ENCODE data around the gene OSBP2.
A peak's percentile ranks its signal among the peaks of the same experiment; 100 is the strongest.

The OSBP2 gene

GRCh38 chr22:30920407-30920806, 225.7 kb downstream of the OSBP2 start:
- DNase-seq: no peak

DNA sequence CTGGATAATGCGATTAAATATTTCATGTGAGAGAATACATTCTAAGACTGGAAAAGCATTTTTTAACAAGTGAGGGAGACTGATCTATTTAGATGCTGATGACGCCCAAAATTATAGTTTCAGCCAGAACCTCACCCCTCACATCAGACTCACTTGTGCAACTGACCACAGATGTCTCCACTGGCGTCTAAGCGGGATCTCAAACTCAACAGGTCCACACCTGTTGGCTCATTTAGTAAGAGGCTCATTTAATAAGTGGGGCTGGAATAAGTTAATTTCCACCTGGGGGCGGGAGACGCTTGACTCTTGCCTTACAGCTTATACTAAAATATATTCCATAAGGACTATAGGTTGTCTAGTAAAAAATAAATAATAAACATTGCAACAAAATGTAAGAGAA, 226.4 kb downstream of the OSBP2 start:
- no peak for DNase-seq

DNA sequence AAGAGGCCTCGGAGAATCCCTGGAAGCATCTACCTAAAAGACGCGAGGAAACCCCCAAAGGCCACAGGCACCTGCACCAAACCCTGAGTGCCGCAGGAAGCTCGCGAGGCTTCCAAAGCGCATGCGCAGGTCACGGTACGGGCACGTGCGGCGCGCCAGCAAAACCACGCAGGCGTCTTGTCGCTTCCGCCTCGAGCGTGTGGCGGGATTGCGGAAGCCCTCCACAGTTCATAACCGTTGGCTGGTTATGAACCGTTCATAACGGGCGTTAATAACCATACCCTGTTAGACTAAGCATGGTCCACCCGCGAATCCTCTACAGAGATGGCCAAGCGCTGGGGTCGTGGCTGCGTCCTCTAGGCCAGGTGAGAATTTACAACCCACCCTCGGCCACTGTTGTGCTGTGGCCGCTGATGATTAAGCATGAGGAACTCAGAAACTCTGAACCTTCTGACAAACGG, 227.5 kb downstream of the OSBP2 start:
- peak; percentile 70 for DNase-seq

DNA sequence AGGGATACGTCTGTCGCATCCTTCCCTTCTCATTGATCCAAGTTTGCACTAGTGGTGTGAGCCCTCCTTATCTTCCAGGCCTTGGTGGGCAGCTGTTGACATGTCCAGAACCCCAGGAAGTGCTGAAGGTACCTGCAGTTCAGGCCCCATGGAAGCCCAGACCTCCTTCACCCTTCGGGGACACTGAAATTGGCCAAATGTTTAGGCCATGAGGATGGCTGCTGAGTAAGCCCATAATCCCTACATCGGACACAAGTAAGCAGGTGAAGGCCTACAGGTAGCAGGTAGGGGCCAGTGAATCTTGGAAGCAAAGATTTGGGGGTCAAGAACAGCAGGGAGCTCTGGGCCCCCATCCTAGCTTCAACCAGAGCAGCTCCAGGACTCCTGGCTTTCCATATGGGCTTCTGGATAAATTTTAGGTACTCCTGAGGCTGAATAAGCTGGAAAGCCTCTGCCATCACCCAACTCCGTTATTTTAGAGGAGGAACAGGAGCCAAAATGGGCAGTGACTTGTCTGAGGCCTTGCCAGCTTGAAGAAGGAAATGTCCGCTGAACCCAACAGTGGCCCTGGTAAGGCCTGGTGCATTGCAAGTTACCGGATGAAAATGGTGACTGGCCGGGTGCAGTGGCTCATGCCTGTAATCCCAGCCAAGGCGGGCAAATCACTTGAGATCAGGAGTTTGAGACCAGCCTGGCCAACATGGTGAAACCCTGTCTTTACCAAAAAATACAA, 228.7 kb downstream of the OSBP2 start:
- no peak for DNase-seq

- no peak for DNase-seq
Measured at GRCh38 chr22:30925667-30926066, 231.0 kb downstream of the OSBP2 start.

DNA sequence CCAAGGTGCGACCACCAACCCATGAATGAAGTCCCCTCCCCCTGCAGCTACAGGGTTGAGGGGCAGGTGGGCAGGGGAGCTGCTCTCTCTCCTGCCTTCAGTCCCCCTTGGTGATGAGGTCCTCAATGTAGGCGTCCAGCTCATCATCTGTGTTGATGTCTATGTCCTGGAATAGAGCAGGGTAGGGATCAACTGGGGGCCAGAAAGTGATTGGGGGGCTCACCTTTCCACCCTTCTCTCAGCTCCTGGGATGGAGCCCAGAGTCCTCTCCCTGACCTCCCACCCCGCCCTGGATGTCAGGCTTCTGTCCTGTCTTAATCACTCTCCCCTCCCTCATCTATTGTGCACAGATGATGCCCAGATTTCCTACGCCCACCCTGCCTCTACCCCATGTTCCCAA, 232.0 kb downstream of the OSBP2 start:
- DNase-seq: no peak

DNA sequence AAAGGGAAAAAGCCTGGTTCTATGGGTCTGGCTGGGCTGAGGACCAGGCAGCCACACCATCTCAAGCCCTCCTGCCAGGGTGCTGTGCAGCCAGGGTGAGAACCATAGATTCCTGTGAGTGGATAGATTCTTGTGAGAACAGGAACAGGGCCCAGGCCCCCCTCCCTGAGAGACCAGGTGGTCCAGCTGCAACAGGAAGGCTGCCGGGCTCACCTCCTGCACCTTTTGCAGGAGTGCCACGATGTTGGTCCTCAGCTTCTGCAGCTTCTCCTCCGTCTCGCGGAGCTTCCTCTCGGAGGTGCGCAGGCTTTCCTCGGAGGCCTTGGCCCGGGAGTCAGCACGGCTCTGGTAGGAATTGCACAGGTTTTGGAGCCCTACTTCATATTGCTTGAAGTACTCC, 233.1 kb downstream of the OSBP2 start:
- DNase-seq: no peak

- DNase-seq: no peak
Measured at GRCh38 chr22:30928401-30928800, 233.7 kb downstream of the OSBP2 start.

DNA sequence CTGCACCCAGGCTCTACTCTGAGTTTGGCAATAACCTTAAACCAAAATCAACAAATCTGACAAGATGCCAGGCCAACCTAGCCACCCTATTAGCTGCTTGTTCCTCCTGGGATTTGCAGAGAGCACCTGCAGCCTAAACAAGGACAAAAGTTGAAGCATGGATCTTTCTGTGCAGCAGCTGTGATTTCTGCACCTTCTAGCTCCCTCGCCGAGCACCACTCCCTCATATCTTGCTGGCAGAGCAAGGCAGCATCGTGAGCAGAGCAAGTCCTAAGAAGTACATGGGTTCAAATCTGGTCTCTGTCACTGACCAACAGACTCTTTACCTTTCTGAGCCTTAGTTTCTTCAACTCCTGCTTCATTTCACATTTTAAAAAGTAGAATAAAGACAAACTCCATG, 235.6 kb downstream of the OSBP2 start:
- no peak for DNase-seq

DNA sequence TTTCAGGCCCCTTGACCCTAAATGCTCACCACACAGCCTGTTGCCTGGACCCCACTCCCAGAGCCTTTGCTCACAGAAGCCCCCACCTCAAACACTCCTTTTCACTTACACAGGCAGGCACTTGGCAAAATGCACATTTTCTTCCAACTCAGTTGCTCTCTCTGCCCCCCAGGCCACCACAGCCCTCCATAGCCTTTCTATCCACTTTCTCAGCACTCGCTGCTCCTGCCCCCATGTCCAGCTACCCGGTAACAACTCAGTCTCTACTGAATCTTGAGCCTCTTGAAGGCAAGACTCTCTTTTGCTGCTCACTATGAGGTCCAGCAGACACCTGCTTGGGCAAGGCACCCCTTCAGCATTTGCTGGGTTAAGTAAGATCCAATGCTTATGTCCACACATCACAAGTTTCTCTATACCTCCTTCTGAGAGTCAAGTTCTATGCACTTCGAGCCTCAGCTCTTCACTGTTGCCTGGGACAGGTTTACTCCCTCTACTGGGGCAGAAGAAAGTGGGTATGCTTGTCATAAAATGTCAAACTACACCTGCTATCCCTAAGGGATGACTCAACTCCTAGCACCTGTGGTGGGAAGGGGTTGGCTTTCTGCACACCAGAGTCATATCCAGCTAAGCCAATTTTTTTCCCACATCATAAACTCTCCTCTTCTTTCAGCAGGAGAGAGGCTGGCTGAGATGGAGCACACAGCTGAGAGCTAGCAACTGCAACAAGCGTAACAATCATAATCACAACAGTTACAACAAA, 237.0 kb downstream of the OSBP2 start:
- DNase-seq: no peak

DNA sequence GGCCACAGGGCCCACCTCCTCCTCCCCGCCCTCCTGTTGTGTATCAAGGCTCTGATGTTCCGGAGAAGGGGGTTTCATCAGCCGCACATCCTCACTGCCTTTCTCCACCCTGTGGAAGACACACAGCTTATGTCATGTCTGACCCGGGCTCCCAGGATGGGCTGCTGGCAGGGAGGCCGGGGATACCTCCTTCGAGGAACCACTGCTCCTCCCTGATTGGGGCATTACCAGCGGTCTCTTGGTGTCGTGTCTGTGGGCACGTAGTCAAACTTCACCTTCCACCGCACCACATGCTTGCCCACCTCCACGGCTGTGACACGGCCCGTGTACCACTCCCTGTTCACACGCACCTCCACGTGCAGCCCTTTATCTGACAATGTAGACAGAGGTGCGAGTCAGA, 238.0 kb downstream of the OSBP2 start:
- DNase-seq: no peak

DNA sequence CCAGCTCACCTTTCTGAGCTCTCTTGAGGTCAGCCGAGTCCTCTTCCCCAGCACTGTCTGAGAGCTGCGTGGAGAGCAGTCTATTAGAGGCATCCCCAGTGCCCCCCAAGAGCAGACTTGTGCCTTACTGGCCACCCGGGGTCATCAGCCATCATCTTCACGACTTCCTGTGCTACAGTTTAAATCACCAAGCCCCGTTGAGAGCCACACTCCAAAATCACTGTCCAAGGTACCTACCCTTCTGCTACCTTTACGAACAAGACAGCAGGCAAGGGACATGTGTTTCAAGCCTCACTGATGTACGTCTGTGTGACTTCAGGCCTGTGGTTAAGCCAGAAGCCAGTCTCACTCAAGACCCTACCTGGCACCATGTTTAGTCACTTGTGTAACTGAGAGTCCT, 238.8 kb downstream of the OSBP2 start:
- no peak for DNase-seq

DNA sequence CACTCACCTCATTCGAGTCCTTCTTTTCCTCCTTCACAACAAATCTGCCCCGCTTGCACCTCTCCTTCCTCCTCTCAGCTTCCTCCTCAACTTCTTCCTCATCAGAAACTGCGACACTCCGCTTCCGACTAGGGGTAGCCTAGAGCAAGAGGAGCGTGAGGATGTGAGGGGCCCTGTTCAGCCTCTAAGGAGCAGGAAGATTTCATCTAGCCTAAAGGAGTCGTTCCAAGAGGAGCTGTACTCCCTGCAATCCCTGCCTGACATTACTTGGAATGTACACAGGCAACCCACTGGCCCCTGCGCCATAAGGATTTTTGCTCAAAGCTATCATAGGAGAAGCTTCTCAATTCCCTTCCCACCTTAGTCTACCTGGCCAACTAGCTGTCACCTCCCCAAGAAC, 239.4 kb downstream of the OSBP2 start:
- no peak for DNase-seq

GRCh38 chr22:30940685-30941362, 246.2 kb downstream of the OSBP2 start:
- no peak for DNase-seq

DNA sequence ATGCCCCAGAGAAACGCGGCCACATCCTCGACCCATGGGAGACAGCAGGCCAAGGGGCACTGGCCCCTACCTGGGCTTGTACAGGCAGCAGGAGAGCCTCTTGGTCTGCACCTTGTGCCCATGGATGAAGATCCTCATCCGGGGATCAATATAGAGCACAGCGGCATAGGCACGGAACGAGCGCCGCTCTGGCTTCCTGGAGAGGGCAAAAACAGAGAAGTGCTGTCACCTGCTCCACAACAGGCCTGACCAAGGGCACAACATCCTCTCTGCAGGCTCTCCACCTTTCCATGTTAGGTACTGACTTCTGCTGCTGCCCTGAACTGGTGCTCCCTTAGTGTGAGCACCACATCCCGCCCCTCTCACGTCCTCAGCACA, 246.7 kb downstream of the OSBP2 start:
- no peak for DNase-seq

DNA sequence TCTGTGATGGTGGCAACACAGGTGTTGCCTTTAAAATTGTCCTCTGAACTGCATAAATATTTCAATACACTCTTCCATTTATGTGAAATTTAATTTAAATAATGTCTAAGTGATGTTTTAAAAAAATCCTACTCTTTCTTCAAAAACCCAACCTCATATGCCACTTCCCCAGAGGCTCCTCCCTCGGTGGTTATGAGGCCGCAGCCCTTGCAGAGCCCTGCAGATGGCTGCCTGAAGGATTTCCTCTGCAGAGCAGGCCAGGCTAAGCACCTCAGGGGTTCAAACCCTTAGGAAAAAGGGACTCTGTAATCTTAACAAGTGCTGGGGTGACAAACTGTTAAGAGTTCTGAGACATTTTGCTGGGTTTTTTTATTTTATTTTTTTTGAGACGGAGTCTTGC, 248.7 kb downstream of the OSBP2 start:
- DNase-seq: no peak

DNA sequence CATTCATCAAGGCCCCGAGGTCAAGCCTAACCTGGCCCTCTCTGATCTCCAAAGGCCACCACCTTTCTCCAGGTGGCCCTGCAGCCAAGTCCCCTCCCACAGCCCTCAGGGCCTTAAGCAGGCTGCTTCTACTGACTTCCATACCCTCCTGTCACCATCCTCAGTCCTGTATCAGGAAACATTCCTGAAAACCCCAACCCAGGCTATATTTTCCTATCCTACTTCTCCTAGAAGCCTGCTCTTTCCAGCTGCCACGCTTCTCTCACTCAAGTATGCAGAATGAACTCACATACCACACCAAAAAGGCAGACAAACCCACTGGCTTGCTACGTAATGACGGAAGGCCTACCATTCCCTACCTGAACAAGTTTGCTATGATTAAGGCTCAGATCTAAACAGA, 250.3 kb downstream of the OSBP2 start:
- DNase-seq: no peak

DNA sequence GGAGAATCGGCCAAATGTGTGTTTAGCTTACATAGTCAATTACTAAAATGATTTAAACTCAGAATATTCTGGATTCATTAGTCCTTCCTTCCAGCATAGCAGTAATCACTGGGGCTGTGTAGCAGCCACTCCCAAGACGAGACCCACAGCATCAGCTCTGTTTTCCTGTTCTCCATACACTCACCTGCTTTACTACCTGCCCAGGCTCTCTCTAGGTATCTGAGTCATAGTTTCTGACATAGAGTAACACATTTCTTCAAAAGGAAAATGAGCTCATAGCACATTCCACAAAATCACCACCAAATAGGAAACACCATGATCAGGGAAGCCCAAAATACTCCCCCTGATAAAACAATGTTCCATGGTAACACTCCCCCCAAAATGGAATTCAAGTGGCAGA, 251.0 kb downstream of the OSBP2 start:
- no peak for DNase-seq

GRCh38 chr22:30946354-30946753, 251.7 kb downstream of the OSBP2 start:
- no peak for DNase-seq

DNA sequence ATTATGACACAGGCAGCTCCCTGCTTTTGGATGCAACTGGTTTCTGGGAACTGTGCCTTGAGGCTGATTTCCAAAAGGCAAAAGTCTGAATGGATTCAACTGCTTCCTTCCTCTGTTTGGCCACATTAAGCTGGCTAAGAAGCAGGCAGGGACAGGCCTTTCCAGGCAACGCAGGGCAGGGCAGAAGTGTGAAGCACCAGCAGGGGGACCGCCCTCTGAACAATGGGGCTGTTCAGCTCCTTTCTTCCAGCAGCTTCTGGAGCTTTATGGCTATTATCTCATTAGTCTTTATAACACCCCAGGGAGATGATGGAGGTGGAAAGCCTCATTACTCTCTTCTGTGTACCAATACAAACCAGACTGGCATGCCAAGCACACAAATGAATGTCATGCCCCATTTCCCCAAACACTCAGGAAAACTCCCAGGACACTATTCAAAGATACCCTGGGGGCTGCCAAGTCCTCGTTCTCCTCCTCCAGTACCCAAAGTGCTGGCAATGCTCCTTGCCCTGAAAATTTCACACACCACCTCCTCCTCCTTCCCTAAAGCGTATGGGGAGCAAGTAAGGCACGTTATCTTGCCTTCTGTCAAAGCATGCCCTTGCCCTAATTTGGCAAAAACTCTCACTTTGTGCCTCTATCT, 252.6 kb downstream of the OSBP2 start:
- DNase-seq: no peak

DNA sequence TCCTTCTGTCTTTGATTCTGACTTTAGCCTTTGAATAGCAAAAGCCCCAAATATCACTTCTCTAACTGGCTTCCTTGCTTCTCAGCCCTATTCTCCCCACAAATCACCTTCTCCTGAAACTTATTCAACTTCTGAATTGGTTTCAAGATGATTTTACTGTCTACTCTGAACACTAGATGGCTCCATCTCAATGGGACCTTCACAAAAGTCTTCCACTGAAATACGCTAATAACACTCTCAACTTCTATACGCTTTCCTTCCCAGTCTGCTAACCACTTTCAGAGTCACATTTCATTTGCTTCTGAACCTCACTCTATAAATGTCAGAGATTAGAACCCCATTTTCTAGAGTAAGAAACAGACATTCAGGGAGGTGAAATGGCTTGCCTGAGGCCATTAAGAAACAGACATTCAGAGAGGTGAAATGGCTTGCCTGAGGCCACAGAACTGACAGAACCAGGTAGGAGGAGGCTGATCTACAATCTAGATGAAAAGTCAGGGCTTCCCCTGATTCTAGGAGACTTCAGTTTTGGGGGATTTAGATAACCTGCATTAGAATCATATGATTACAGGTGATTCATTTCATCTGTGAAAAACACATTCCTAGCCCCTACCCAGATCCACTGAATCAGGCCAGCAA, 253.3 kb downstream of the OSBP2 start:
- no peak for DNase-seq

GRCh38 chr22:30948930-30949342, 254.3 kb downstream of the OSBP2 start:
- no peak for DNase-seq
